ENCODE results near the gene SETD4.
"Not testable (repeated sequence)": the region's sequence is repeated elsewhere in the genome, so short reads cannot be mapped to it uniquely, and the experiment has no call there.

Gene SETD4, protein sequence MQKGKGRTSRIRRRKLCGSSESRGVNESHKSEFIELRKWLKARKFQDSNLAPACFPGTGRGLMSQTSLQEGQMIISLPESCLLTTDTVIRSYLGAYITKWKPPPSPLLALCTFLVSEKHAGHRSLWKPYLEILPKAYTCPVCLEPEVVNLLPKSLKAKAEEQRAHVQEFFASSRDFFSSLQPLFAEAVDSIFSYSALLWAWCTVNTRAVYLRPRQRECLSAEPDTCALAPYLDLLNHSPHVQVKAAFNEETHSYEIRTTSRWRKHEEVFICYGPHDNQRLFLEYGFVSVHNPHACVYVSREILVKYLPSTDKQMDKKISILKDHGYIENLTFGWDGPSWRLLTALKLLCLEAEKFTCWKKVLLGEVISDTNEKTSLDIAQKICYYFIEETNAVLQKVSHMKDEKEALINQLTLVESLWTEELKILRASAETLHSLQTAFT

GRCh38 chr21:36060159-36060921 lies at the start of gene SETD4:
Gene SETD4 (minus strand): TSS chr21:36060526. CDS start chr21:36058888, 1,638 bp downstream.
- DNase-seq (ENCODE audit: low spot score), result peak; percentile 95

DNA sequence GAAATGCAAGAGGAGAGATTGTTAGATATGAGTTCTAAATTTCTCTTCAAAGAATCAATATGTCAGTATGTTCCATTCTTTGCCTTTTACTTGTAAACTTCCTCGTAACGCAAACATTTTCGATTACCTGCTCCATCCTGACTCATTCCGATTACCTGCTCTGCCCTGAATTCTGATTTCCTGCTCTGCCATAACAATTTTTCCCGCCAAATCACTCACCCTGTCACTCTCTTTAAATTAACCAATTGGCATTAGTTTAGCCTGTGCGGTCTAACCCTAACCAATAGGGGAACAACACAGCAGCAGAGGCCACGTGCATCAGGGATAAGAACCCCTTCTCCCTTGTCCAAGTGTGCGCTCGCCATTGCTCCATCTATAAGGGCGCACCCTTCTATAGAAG lies 49.5 kb upstream of the SETD4 start:
- no peak for DNase-seq (ENCODE audit: low spot score)

DNA sequence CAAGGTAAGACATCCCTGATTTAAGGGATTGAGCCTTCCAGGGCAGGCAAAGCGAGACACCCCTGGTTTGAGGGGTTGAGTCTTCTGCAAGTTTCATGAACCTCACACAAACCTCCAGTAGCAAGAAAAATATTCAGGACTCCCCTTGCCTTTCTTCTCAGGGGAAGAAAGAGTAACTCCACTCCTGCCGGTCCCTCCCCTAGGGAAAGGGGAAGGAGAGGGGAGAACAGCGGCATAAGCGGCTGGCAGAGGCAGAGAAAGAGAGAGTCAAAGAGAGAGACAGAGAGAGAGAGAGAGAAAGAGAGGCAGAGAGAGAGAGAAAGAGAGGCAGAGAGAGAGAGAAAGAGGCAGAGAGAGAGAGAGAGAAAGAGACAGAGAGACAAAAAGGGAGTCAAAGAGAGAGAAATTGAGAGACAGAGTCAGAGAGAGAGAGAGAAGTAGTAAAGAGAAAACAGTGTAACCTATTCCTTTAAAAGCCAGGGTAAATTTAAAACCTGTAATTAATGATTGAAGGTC lies 45.1 kb upstream of the SETD4 start:
- no peak for DNase-seq (ENCODE audit: low spot score)

GRCh38 chr21:36104317-36105300 lies 44.3 kb upstream of the SETD4 start:
- peak; percentile 17 for DNase-seq (ENCODE audit: low spot score)

- DNase-seq (ENCODE audit: low spot score), result no peak
These were observed 43.1 kb upstream of the SETD4 start for GRCh38 chr21:36103434-36103833.

GRCh38 chr21:36100971-36101641 lies 40.8 kb upstream of the SETD4 start:
- no peak for DNase-seq (ENCODE audit: low spot score)

DNA sequence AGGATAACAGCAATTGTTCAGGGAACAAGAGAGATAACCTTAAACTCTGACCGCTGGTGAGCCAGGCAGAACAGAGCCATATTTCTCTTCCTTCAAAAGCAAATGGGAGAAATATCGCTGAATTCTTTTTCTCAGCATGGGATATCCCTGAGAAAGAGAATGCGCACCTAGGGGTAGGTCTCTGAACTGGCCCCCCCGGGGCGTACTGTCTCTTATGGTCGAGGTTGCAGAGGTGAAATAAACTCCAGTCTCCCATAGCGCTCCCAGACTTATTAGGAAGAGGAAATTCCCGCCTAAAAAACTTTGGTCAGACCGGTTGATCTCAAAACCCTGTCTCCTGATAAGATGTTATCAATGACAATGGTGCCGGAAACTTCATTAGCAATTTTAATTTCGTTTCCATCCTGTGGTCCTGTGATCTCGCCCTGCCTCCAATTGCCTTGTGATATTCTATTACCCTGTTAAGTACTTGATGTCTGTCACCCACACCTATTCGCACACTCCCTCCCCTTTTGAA lies 39.4 kb upstream of the SETD4 start:
- DNase-seq (ENCODE audit: low spot score), result not testable (repeated sequence)

DNA sequence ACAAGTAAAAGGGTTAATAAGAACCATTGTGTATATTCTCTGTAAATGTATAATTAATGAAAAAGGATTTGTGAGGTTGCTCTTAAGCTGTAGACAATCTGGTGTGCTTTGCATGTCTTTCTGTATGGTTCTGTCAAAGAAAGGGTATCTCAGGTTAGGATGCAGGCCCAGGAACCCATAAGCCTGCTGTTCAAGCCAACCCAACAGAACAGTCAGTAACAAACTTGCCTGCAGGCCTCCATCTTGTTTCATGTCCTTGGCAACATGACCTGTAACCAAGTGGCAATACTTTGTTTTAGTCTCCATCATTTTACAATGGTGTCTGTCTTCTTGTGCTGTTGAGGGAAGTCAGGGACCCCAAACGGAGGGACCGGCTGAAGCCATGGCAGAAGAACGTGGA lies 38.7 kb upstream of the SETD4 start:
- no peak for DNase-seq (ENCODE audit: low spot score)

DNA sequence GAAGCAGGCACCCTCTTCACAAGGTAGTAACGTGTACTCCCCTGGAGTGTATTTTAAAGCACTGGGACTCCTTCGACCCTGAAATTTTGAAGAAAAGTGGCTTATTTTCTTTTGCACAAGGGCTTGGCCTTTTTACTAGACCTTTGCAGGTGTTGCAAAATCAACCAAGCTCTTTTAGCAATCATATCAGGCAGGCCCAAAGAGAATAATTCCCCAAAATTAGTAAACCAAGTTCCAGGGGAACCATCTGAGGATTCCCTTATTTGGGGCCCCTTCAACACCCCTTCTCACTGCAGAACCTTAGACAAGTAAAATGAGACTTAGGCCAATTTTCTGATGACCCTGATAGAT lies 37.8 kb upstream of the SETD4 start:
- DNase-seq (ENCODE audit: low spot score), result no peak

- DNase-seq (ENCODE audit: low spot score), result no peak
These were observed 37.3 kb upstream of the SETD4 start for GRCh38 chr21:36097427-36098181.

- no peak for DNase-seq (ENCODE audit: low spot score)
These were observed 36.3 kb upstream of the SETD4 start for GRCh38 chr21:36096398-36097290.

GRCh38 chr21:36093512-36093911 lies 33.2 kb upstream of the SETD4 start:
- no peak for DNase-seq (ENCODE audit: low spot score)

- no peak for DNase-seq (ENCODE audit: low spot score)
These were observed 32.4 kb upstream of the SETD4 start for GRCh38 chr21:36092681-36093080.

GRCh38 chr21:36089946-36090345 lies 29.6 kb upstream of the SETD4 start:
- DNase-seq (ENCODE audit: low spot score), result no peak

- DNase-seq (ENCODE audit: low spot score), result no peak
These were observed 27.2 kb upstream of the SETD4 start for GRCh38 chr21:36087362-36088138.

- DNase-seq (ENCODE audit: low spot score), result no peak
These were observed 21.9 kb upstream of the SETD4 start for GRCh38 chr21:36082237-36082664.

DNA sequence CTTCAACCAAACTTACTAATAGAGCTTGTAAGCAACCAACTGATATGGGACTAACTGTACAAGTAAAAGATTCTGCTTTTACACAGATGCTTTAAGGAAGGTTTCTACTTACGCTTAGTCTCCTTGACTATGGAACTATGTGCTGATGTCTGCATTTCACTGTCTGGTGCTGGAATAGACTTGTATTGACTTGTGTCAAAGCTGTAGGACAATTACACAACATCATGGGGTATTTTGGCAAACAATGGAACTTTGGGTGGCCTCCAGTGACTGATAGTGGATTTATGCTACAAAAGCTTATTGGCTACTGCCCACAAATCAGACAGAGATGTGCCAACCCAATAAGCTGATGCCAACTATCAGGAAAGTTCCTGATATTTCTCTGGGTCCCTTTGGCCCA lies 20.1 kb upstream of the SETD4 start:
- no peak for DNase-seq (ENCODE audit: low spot score)

- no peak for DNase-seq (ENCODE audit: low spot score)
These were observed 19.3 kb upstream of the SETD4 start for GRCh38 chr21:36079671-36080070.

Data from RKO (cell line).